Activated T-cell treated with anti-CD3 and anti-CD28 coated beads, Interleukin-2, amount 50 U/mL, for 4 hours (primary cell): ENCODE results near the gene CD151. TPM values are rescaled to one million over a fixed set of nuclear protein-coding genes. Genes with fewer than 3 reads are reported as not detected.
A peak's percentile ranks its signal among the peaks of the same experiment; 100 is the strongest.

Experiments
- ATAC-seq, 2 donors: fragments of 200-7000 bp; cut with Tn5 transposase; one replicate each; pipeline ENCODE4 v1.10.0; 2021
- DNase-seq: peaks from one replicate; pipeline ENCODE4 v3.0.0-alpha.2; 2020
- H3K27me3 Mint-ChIP-seq: one replicate; pipeline ENCODE4 v1.8.0; 2021; ENCODE audit warnings: low read depth, mixed read lengths
- H3K36me3 Mint-ChIP-seq: one replicate; pipeline ENCODE4 v1.8.0; 2022; ENCODE audit warnings: mixed read lengths; ENCODE audit not compliant: insufficient read depth
- H3K4me1 Mint-ChIP-seq: one replicate; pipeline ENCODE4 v1.8.0; 2021; ENCODE audit warnings: low read depth, mixed read lengths
- H3K4me3 Mint-ChIP-seq: one replicate; pipeline ENCODE4 v1.8.0; 2021; ENCODE audit warnings: mild to moderate bottlenecking, moderate library complexity, mixed read lengths
- H3K9me3 Mint-ChIP-seq: one replicate; pipeline ENCODE4 v1.8.0; 2021; ENCODE audit warnings: mixed read lengths
- total RNA-seq, 3 donors: library from RNA; stranded (reverse); gene quantifications; one replicate each; pipeline ENCODE4 v1.2.1, GENCODE V29; 2021

The CD151 gene
- total RNA-seq, 3 donors from 2014 or later = 33.5 to 39.2 (median 35.6) TPM

DNA sequence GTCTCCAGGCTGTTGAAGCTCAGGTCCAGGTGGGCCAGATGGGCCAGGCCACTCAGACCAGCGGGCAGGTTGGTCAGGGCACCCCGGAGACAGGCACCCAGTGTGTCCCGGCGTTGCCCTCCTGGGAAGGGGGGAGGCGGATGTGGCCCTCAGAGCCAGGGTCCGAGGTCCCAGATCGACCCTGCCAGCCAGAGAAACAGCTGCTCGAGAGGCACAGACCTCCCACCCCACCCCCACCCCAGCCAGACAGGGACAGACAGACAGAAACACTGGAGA, 29.3 kb upstream of the CD151 start:
- Mint-ChIP-seq H3K4me1 (peaks cover 15% of the 10 kb centered on the region), H3K4me3 (no peak overlapping the region)
- DNase-seq = no peak

DNA sequence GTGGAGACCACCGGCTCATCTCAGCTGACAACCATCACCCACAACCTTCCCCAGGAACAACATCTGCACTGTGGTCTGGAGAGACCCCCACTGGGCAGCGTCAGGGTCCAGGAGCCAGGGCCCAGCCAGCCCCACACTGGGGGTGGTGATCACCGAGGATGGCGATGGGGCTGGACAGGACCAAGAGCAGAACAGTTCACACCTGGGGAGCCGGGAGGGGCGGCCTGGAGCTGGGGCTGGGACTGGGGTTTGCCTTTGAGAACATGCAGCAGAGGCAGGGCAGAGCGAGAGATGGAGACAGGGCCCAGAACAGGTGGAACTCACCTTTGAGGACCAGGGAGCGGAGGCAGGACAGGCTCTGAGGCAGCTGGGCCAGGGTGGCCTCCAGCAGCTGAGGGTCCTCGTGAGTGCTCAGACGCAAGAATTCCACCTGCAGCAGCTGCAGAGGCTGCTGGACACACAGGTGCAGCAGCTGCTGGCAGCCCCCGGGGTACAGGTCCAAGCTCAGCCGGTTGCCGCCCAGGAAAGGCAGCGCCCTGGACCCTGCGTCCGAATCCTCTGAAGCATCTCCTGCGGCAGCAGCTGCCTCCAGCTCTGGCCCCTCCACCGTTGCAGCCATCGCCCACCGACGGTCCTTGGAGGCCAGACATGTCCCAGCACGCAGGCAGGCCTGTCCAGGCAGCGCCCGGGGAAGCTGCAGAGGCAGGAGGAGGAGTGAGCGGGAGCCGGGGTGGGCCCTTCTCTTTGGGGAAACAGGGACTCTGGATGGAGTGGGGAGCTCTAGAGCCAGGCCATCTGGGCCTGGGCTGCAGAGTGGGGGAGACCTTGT, 28.8 kb upstream of the CD151 start:
- DNase-seq (no peak), ATAC-seq (no peak)
- Mint-ChIP-seq H3K27me3 (no peaks in the 10 kb centered on the region), H3K36me3 (no peaks in the 10 kb centered on the region), H3K4me3 (peak overlapping the region; percentile 72), H3K9me3 (no peaks in the 10 kb centered on the region), H3K4me1 (peaks cover 18% of the 10 kb centered on the region)

More for the DNA sequence above, 29.3 kb upstream of the CD151 start:
- ATAC-seq = no peak
- no peaks in the 10 kb centered on the region for H3K27me3 Mint-ChIP-seq
- no peaks in the 10 kb centered on the region for H3K9me3 Mint-ChIP-seq
- no peaks in the 10 kb centered on the region for H3K36me3 Mint-ChIP-seq

DNA sequence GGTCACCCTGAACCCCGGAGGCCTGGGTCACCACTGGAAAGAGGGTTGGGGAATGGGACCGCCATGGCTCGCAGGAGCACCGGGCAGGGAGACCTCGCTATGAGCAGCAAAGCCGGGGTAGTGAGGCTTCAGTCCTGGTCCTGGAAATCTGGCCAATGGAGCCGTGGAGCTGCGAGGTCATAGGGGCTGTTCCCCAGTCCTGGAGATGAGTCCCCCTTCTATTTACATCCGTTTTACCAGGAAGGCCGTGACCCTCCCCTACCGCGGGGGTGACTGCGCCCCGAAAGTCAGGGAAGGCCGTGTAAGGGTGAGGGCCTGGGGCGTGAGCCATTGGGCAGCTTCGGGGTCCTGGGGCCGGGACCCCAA, 28.2 kb upstream of the CD151 start:
- Mint-ChIP-seq H3K4me3 (peak overlapping the region; percentile 72), H3K36me3 (no peaks in the 10 kb centered on the region), H3K27me3 (no peaks in the 10 kb centered on the region), H3K9me3 (no peaks in the 10 kb centered on the region), H3K4me1 (peaks cover 18% of the 10 kb centered on the region)
- no peak for DNase-seq
- ATAC-seq = no peak

DNA sequence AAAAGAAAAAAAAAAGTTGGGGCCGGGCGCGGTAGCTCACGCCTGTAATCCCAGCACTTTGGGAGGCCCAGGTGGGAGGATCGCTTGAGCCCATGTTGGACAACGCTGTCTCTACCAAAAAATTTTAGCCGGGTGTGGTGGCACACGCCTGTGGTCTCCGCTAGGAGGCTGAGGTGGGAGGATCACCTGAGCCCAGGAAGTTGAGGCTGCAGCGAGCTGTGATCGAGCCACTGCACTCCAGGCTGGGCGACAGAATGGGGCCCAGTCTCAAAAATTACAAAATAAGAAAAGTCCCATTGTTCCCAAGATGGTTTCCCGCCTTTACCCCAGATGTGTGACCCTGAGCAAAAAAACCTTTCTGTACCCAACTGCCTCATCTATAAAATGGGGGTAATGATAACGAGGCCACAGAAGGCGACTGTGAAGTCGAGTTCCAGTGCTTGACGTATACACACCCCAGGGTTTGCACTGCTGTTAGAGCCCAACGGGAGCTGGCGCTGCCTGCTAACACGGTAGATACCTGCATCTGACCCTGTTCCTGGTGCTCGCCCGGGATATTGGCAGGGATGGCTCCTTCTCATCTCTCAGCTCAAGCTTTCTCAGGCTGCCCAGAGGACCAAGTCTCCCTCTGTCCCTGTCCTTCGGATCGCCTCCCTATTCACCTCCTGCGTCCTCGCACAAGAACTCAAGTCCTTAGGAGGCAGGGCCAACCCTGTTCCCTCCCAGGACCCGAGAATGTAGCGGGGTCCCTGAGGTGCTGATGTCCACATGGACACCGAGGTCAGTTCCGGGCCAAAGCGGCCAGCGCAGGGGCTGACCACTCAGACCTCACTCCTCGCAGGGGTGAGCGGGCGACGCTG, 24.1 kb upstream of the CD151 start:
- peak overlapping the region; percentile 92 for H3K4me3 Mint-ChIP-seq
- no peaks in the 10 kb centered on the region for H3K9me3 Mint-ChIP-seq
- H3K4me1 Mint-ChIP-seq = peaks cover 33% of the 10 kb centered on the region
- DNase-seq = no peak
- H3K36me3 Mint-ChIP-seq = peaks cover 26% of the 10 kb centered on the region
- ATAC-seq = peak; percentile 0 to 2
- H3K27me3 Mint-ChIP-seq = no peaks in the 10 kb centered on the region

DNA sequence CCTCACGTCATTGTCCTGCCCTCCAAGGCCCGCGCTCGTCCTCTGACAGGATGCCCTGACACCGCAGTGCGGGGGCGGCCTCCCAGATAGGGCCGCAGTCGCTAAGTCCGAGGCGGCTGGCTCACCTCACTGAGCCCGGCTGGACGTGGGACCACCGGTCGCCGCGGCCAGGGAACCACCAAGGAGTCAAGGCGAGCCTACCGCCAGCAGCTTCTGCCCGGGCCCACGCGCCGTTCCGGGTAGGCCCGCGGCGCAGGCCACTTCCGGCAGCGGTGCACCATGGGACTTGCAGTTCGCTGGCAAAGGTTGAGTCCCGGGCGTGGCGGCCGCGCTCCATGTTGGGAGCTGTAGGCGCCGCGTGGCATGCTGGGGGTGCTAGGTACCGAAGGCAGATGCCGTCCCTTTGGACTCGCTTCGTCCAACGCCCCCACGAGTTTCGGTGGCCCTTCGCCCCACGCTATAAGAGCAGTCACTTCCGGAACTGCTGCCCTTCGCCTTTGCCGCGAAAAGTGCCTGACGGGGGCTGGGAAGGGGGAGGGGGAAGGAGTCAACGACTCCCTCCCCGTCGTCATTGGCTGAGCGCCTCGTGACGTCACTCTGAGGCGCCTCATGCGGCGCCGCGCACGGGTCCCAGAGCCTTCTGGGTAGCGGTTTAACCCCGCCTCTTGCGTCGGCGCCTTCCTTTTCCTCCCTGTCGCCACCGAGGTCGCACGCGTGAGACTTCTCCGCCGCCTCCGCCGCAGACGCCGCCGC, 23.3 kb upstream of the CD151 start, which contains the start of gene RPLP2:
Gene RPLP2, plus strand, starts transcription at position 681 of the 753 bp plus-strand sequence. CDS start 268 bp downstream, outside the sequence.
- DNase-seq (peak; percentile 98), ATAC-seq (peak; percentile 84 to 86)
- no peaks in the 10 kb centered on the region for H3K9me3 Mint-ChIP-seq
- H3K4me1 Mint-ChIP-seq = peaks cover 30% of the 10 kb centered on the region
- peaks cover 29% of the 10 kb centered on the region for H3K36me3 Mint-ChIP-seq
- peak within 1 kb of the TSS; percentile 92 for H3K4me3 Mint-ChIP-seq
- no peaks in the 10 kb centered on the region for H3K27me3 Mint-ChIP-seq

DNA sequence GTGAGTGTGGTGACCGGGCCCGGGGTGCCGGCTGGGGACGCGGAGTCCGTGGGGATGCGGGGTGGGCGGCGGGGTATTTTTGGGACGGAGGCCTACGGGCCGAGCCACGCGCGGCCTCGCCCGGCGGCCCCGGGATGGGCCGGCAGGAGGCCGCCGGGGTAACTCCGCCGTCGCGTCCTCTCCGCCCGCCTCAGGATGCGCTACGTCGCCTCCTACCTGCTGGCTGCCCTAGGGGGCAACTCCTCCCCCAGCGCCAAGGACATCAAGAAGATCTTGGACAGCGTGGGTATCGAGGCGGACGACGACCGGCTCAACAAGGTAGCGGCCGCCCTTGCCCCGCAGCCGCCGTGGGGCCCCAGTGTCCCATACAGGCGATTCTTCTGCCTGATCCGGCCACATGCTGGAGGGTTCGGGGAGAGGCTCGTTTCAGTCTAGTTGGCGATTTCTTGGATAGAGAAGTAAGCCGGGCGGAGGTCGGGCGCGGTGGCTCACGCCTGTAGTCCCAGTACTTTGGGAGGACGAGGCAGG, 22.6 kb upstream of the CD151 start:
- Mint-ChIP-seq H3K4me1 (peaks cover 27% of the 10 kb centered on the region), H3K36me3 (peaks cover 29% of the 10 kb centered on the region), H3K4me3 (peak overlapping the region; percentile 92), H3K9me3 (no peaks in the 10 kb centered on the region), H3K27me3 (no peaks in the 10 kb centered on the region)
- ATAC-seq = peak; percentile 1
- DNase-seq = no peak

DNA sequence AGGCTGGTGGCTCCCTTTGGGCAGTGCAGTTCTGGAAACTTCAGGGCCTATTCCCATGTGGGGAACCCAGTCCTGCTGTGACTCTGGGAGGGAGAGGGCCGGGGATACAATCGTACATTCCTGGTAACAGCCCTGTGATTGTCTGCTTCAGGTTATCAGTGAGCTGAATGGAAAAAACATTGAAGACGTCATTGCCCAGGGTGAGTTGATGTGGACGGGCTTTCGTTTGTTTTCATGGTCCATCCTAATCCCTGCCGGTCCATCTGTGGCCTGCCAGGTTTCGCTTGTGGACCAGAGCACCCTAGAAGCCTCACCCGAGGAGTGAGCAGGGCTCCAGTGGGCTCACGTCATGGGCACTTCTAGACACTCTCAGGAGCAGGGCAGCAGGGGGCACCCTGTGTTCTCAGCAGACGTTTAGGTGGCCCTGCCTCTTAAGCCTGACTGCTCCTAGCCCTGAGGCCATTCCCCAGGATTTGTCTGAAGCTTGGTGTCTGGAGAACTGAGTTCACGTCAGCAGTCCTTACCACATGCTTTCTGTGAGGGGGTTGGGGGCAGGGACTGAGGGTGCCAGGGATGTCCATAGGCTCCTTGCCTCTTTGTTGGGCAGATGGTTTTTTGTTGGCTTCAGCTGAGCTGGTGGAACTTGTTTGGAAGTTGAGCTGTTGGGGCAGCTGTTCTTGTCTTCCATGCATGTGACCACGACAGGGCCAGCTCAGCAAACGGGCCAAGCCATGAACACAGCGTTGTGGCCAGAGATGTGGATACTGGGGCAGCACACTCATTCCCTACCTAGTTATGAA, 21.1 kb upstream of the CD151 start:
- H3K9me3 Mint-ChIP-seq = no peaks in the 10 kb centered on the region
- peaks cover 27% of the 10 kb centered on the region for H3K4me1 Mint-ChIP-seq
- peak overlapping the region; percentile 92 for H3K4me3 Mint-ChIP-seq
- peaks cover 29% of the 10 kb centered on the region for H3K36me3 Mint-ChIP-seq
- DNase-seq = no peak
- no peaks in the 10 kb centered on the region for H3K27me3 Mint-ChIP-seq
- ATAC-seq = no peak

DNA sequence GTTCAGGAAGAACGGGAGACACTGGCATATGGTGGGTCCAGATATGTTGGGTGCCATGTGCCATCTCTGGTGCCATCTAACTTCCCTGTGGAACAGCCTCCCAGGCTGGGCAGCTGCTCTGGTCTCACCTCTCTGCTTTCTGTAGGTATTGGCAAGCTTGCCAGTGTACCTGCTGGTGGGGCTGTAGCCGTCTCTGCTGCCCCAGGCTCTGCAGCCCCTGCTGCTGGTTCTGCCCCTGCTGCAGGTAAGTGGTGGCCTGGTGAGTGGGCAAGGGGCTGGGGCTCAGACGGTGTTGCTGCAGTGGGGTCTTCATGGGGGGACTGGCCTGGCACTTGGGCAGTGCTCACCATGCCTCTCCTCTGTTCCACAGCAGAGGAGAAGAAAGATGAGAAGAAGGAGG, 20.4 kb upstream of the CD151 start:
- Mint-ChIP-seq H3K27me3 (no peaks in the 10 kb centered on the region), H3K4me1 (peaks cover 27% of the 10 kb centered on the region), H3K36me3 (peaks cover 29% of the 10 kb centered on the region), H3K9me3 (no peaks in the 10 kb centered on the region), H3K4me3 (peak overlapping the region; percentile 92)
- DNase-seq (no peak), ATAC-seq (no peak)

DNA sequence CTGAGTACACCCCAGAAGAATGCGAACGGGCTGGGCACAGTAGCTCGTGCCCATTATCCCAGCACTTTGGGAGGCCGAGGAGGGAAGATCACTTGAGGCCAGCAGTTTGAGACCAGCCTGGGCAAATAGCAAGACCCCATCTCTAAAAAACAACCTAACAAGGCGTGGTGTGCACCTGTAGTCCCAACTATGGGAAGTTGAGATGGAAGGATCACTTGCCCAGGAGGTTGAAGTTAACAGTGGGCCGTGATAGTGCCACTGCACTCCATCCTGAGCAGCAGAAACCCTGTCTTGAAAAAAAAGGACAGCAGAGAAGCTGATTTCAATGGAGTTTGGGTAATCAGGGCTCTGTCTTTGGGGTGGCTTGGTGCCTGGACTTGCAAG, 19.7 kb upstream of the CD151 start:
- ATAC-seq (no peak), DNase-seq (no peak)
- no peaks in the 10 kb centered on the region for H3K9me3 Mint-ChIP-seq
- peaks cover 23% of the 10 kb centered on the region for H3K4me1 Mint-ChIP-seq
- peaks cover 29% of the 10 kb centered on the region for H3K36me3 Mint-ChIP-seq
- H3K4me3 Mint-ChIP-seq = peak overlapping the region; percentile 92
- H3K27me3 Mint-ChIP-seq = no peaks in the 10 kb centered on the region

DNA sequence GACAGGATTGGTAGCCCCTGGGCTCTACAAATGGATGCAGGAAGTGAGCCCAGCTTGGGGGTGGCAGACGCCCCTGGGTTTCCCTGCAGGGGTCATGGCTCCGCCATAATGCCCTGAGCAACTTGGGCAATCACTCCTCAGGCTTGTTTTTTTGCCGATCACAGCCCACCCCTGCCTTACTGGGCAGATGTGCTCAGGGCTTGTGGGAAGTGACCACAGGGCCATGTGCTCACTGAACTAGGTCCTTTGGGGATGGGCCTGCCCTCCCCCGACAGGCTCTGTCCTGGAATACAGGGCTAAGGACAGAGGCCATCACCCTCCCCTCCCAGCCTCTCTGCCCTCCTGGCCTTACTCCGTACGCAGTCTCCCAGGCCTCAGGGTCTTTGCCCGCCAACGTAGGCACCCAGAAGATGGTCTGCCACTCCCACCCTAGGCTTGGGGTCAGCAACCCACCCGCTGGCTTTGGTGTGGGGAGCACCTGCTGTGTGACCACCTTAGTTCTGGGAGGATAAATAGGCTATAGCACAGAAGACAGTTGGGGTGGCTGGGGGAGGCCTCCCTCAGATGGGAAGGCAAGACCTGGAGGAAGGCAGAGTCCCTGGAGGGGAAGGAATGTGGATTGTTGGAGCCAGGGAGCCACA, 19.2 kb upstream of the CD151 start:
- no peak overlapping the region for H3K4me3 Mint-ChIP-seq
- DNase-seq = no peak
- no peak for ATAC-seq
- peaks cover 20% of the 10 kb centered on the region for H3K4me1 Mint-ChIP-seq
- no peaks in the 10 kb centered on the region for H3K27me3 Mint-ChIP-seq
- no peaks in the 10 kb centered on the region for H3K9me3 Mint-ChIP-seq
- peaks cover 29% of the 10 kb centered on the region for H3K36me3 Mint-ChIP-seq

DNA sequence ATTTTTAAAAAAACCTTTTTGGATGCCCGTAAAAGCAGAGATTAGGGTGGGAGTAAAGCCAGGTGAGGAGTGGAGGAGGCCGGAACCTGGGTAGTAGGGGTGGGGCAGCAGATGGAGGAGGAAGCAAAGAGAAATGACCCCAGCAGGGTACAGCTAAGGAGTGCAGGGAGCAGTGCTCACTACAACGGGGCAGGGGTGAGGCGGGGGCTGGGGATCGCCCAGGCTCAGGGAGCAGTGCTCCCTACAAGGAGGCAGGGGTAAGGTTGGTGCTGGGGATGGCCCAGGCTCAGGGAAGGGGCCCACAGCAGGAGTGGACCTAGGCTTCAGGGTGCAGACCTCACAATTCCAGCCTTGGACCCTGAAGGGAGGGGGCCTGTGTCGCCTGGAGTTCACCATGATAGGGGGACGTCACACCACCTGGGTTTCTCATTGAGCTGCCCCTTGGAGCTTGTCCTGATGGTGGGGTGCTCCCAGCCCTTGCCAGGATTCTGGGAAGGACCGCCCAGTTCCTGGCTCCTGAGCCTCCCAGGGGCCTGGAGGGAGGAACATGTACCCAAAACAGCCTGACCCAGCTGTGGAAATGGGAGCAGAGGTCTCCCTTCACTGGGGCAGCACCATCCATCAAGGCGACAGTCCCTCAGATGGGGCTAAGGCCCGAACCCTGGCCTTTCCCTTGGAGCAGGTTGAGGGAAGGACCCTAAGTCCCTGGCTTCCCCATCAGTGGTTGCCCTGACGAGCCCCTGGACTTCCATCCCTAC, 16.9 kb upstream of the CD151 start:
- Mint-ChIP-seq H3K4me3 (no peak overlapping the region), H3K9me3 (no peaks in the 10 kb centered on the region), H3K27me3 (no peaks in the 10 kb centered on the region), H3K36me3 (peaks cover 22% of the 10 kb centered on the region), H3K4me1 (peaks cover 21% of the 10 kb centered on the region)
- no peak for ATAC-seq
- no peak for DNase-seq

DNA sequence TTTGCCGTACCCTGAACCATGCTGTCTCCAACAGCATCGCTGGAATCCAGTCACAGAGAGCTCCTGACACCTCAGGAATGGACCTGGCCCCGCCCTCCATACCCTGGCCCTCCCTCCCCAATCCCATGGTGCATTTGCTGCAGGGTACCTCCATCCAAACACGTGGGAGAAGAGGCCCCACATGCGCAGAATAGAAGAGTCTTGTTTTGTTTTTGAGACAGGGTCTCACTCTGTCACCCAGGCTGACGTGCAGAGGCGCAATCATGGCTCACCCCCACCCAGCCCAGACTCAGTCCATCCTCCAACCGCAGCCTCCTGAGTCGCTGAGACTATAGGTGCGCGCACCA, 16.3 kb upstream of the CD151 start:
- Mint-ChIP-seq H3K4me3 (no peak overlapping the region), H3K36me3 (peaks cover 17% of the 10 kb centered on the region), H3K4me1 (peaks cover 19% of the 10 kb centered on the region), H3K27me3 (no peaks in the 10 kb centered on the region), H3K9me3 (no peaks in the 10 kb centered on the region)
- ATAC-seq (no peak), DNase-seq (no peak)
